DMS53 (cell line): ENCODE results near the gene TSTD1.
"Not testable (repeated sequence)": the region's sequence is repeated elsewhere in the genome, so short reads cannot be mapped to it uniquely, and the experiment has no call there.

Experiments
- DNase-seq: peaks from one replicate; lab custom pipeline; 2025; lab: John Stamatoyannopoulos, UW

Gene TSTD1

DNA sequence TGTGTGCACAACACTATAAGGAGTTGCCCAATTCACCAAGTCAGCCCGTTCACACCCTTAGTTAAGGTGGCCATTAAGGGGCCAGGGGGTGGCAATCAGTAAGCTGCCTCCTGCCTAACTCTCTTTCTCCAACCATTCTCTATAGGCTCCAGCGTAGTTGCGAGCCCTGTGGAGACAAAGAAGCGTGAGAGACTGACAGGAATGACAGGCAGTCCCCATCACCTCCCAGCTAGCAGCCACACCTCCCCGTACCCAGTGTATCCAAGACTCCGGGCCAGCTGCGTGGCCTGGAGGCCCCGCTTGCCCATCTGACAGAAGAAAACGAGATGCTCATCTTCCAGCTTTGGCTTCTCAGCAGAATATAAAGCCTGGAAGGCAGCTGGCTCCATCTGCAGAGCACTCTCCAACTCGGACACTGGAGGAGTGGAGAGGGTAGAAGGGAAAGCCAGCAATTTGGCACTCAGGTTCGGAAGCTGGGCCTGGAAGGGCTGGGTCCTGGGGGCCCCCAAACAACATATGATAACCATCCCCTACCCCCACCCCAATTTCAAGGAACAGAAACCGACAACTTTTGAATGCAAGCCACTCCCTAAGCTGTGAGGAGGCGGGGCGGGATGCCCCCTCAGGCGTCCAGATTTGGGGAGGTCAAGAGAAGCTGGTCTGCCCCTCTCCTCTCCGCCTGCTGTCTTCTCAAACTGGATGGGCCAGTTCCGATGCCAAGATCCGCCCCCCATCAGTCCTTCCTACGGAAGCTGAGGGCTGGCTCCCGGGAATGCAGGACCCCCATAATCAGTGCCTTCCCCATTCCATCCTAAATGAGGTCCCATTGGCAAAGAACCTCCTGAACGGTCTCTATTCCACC is 872 bp downstream of the TSTD1 start:
- peak; percentile 65 for DNase-seq

DNA sequence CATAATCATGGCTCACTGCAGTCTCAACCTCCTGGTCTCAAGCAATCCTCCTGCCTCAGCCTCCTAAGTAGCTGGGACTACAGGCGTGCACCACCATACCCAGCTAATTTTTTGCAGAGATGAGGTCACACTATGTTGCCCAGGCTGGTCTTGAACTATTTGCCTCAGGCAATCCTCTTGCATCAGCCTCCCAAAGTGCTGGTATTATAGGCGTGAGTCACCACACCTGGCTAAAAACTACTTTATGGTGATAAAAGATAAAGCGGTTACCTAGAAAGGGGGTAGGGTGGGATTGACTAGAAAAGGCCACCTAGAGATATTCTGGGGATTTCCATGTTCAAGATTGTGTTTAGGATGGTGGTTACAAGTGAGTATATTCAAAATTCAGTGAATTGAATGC is 5.0 kb downstream of the TSTD1 start:
- DNase-seq: no peak

DNA sequence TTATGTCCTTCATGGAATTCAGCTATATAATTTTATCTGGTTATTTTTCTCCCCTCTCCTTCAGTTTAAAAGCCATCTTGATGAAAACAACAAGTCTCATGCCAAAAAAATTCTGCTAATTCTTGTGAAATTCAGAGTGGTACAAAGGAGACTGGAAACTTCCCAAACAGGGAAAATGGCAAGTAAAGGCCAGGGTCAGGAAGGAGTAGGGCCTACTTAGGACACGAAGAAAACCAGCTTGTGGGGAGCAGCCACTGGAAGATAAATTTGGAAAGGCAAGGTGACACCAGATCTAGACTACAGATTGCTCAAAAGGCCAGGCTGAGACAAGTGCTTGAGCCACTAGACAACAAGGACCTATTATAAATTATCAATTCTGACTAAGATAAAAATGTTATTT is 6.4 kb downstream of the TSTD1 start:
- no peak for DNase-seq

GRCh38 chr1:161031874-161032273 is 6.9 kb downstream of the TSTD1 start:
- DNase-seq: no peak

DNA sequence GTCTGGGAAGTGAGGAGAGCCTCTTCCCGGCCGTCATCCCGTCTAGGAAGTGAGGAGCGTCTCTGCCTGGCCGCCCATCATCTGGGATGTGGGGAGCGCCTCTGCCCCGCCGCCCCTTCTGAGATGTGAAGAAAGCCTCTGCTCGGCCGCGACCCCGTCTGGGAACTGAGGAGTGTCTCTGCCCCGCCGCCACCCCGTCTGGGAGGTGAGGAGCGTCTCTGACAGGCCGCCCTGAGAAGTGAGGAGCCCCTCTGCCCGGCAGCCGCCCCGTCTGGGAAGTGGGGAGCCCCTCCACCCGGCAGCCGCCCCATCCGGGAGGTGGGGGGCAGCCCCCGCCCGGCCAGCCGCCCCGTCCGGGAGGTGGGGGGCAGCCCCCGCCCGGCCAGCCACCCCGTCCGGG is 9.3 kb downstream of the TSTD1 start:
- not testable (repeated sequence) for DNase-seq

- DNase-seq: not testable (repeated sequence)
These were observed 11.8 kb downstream of the TSTD1 start for GRCh38 chr1:161026954-161027353.

DNA sequence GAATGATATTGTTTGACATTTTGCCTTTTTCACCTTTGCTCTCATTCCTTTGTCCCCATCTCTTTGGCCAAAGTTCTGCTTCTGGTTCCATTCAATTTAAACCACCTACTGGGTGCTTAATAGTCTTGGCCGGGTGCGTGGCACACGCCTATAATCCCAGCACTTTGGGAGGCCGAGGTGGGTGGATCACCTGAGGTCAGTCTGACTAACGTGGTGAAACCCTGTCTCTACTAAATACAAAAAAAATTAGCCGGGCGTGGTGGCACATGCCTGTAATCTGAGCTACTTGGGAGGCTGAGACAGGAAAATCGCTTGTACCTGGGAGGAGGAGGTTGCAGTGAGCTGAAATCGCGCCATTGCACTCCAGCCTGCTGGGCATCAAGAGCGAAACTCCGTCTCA is 16.3 kb downstream of the TSTD1 start:
- DNase-seq: peak; percentile 52

- DNase-seq: peak; percentile 87
These were observed 16.8 kb downstream of the TSTD1 start for GRCh38 chr1:161021970-161022353.

DNA sequence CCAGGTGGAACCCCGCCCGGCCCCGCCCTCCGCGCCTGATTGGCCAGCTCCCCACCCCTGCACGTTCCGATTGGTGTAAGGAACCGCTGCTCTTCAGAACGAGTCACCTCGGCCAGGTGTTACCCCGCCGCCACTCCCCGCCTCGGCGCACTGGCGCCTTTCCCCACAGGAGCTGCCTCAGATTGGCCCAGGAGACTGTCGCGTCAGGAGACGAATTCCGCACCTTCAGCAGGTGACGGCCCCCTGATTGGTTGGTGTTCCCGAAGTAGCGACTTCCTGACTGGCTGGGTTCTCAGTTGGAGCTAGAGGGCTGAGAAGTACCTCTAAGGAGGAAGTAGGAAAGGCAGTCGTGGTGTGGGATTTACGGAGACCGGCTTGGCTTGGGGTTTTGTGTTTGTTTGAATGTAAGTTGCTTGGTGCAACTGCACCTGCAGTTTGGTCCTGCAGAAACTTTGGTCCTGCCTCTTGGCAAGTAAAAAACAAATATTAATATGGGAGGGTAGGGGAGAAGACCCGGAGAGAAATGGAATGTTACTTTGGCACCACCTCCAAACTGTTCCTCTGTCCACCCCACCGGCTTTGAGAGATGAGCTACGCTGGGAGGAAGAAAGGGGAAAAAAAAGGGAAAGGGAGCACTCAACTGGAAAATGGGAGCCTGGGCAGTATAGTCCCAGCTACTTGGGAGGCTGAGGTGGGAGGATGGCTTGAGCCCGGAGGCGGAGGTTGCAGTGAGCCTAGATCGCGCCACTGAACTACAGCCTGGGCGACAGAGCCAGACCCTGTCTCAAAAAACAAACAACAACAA is 17.4 kb downstream of the TSTD1 start:
- DNase-seq: peak; percentile 100

- DNase-seq: peak; percentile 88
These were observed 18.1 kb downstream of the TSTD1 start, which contains the start of gene F11R for GRCh38 chr1:161020509-161021164. Gene F11R, minus strand, starts transcription at chr1:161021152. Its CDS starts 79 bp downstream, at chr1:161021073.

DNA sequence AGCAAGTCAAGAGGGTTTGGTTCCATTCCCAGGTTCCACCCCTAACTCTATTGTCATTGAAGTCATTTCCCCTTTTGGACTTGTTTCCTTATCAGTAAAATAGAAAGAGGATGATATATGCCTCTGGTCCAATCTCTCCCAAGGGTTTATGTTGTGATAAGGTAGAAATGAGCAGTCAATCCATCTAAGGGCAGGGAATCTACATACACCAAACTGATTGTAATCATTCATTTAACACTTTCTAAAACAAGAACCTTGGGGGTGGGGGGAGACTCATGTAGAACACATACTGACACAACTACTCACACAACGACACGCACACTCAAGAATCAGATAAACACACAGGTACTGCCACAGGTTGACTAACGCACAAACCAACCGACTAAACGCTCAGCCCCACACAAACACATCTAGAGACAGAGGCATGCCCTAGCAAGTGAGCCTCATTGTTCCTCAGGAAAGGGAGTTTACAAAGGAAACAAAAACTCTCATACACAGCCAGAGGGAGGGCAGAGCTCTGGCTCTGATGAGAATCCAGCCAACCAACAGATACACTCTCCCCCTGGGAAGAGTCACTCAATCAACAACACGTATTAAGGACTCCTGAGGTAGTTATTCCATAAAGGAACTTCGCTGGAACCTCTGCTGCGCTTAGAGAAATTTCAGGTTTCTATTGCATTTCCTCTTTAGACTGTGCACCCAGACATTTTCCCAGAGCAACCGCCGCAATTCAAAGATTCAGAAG is 18.8 kb downstream of the TSTD1 start:
- peak; percentile 53 for DNase-seq

GRCh38 chr1:161019111-161019660 is 19.6 kb downstream of the TSTD1 start:
- not testable (repeated sequence) for DNase-seq

- DNase-seq: no peak
These were observed 20.2 kb downstream of the TSTD1 start for GRCh38 chr1:161018631-161018930.

DNA sequence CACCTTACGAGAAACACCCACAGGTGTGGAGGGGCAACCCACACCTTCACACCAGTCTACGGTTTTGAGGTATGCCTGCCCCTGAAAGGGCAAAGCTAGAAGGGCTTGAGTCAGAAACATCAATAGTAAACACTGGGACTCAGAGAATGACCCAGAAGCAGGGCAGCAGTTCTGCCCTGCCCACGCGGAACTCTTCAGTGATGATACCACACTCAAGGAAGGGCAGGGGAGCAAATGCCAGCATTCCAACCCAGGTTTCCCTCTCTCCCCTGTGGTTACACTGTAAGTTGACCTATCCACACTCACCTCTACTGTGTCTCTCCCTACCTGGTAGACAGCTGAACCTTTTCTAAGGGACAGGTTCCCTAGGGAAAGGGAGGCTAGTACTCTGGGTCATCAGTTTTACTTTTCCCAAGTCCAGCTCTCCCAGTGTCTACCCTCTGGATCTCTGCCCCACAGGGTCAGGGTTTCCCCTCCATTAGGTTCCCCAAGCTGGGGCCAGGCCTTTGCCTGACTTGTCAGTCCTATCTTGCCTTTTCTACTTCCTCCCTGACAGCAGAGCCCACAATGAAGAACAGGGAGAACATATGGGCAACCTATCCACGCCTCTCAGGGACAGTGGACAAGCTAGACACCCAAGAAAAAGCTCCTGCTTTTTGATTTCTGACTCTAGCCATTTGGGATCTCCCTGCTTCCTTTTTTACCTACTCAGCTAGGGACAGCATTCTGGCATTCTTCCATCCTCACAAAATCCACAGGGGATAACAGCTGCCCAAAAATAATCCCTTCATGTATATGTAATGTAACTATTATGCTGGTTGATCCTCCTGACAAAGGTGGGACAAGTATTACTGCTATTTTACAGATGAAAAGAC is 20.8 kb downstream of the TSTD1 start:
- no peak for DNase-seq

- DNase-seq: not testable (repeated sequence)
These were observed 21.6 kb downstream of the TSTD1 start for GRCh38 chr1:161017181-161017580.

- not testable (repeated sequence) for DNase-seq
These were observed 22.1 kb downstream of the TSTD1 start for GRCh38 chr1:161016683-161017082.

DNA sequence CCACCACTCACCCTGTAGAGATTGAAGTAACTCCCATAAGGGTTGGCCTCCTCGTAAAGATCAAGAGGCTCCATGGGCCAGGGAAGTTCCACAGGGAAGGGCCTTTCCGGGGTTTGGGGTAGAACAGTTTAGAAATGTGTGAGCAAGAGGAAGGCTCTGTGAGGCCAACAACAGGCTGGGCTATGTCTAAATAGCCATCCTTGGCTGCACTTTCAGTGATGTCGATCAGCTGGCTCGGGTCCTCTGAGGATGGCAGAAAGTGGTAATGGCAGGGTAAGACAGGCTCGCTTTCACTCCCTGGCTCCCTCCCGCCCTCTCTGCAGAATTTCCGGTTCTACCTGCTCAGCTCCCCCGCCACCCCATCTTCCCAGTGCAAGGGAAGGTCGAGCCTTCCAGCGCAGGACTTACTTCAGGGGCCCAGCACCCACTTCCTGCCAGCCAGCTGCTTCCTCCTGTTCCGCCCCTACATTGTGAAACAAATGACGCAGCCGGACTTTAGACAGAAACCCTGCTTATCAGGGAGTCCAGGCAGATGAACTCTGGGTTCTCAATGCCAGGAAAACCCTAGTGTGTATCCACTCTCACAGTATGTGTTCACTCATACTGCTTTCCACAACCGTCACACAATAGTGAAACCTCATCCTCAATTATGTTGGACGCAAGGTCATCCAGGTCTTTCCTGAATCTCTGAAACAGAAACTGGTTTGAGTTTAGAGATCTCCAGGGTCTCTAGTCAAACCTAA is 25.1 kb downstream of the TSTD1 start:
- no peak for DNase-seq

- DNase-seq: no peak
These were observed 25.7 kb downstream of the TSTD1 start for GRCh38 chr1:161013131-161013487.

- DNase-seq: no peak
These were observed 26.3 kb downstream of the TSTD1 start for GRCh38 chr1:161012420-161012819.

DNA sequence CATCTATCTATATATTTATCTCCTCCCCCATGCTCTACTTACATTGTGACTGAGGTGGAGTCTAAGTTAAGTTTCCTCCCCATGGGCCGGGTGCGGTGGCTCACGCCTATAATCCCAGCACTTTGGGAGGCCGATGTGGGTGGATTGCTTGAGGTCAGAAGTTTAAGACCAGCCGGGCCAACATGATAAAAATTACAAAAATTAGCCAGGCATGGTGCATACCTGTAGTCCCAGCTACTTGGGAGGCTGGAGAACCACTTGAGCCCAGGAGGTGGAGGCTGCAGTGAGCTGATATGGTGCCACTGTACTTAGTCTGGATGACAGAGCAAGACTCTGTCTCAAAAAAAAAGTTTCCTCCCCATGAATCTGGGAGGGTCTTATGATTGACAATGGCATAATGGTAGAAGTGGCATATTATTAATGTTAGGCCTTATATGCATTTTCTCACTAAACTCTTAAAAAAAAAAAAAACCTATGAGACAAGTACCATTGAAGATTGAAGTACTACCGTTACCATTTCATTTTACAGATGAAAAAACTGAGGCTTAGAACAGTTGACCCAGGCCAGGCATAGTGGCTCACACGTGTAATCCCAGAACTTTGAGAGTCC is 29.1 kb downstream of the TSTD1 start:
- no peak for DNase-seq
